Gastrocnemius medialis (tissue), 4 donors: ENCODE results near the gene APOL6.

ENCODE experiments used
- POLR2A ChIP-seq, 2 donors: fragments of 450-650 bp; IDR thresholded peaks; one replicate each; pipeline ENCODE4 v1.6.1; 2017; ENCODE audit warnings: antibody characterized with exemption in 2 of 2, mild to moderate bottlenecking in 2 of 2, moderate library complexity in 2 of 2
- TF ChIP-seq, protein P1 (sequence below), 5 experiments: fragments of 450-650 bp in 3 of 5; fragments of 200-600 bp in 2 of 5; sonication (generic) in 2 of 5; IDR thresholded peaks in 4 of 5; conservative IDR thresholded peaks in 1 of 5; 1 replicate in 4 of 5; 2 replicates in 1 of 5; pipeline ENCODE4 v1.5.1; 2016 to 2019; ENCODE audit warnings: antibody characterized with exemption in 5 of 5, mild to moderate bottlenecking in 3 of 5, moderate library complexity in 3 of 5

DNA sequence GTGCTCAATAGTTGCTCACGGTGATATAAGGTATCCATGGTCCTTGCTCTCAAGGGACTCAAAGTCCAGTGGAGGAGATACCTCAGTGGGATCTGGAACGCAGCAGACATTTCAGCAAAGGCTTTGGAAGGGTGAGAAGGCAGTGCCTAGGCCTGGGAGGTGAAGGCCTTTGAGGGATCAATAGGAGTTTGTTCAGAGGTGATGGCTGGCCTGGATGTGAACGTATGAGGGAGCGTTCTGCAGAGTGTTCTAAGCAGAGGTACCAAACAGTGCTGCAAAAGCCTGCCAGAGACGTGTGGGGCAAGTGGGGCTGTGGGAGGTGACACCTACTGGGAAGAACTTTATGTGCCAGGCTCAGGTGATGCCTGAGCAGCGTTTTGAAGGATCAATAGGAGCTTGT is 23.7 kb upstream of the APOL6 start:
- TF ChIP-seq, protein P1, sequence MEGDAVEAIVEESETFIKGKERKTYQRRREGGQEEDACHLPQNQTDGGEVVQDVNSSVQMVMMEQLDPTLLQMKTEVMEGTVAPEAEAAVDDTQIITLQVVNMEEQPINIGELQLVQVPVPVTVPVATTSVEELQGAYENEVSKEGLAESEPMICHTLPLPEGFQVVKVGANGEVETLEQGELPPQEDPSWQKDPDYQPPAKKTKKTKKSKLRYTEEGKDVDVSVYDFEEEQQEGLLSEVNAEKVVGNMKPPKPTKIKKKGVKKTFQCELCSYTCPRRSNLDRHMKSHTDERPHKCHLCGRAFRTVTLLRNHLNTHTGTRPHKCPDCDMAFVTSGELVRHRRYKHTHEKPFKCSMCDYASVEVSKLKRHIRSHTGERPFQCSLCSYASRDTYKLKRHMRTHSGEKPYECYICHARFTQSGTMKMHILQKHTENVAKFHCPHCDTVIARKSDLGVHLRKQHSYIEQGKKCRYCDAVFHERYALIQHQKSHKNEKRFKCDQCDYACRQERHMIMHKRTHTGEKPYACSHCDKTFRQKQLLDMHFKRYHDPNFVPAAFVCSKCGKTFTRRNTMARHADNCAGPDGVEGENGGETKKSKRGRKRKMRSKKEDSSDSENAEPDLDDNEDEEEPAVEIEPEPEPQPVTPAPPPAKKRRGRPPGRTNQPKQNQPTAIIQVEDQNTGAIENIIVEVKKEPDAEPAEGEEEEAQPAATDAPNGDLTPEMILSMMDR (IDR thresholded peaks at IDR 0.05 in 4 of 5, conservative IDR thresholded peaks at IDR 0.05 in 1 of 5) = no peak
- TF ChIP-seq POLR2A (IDR thresholded peaks at IDR 0.05) = no peak
